Vagina (tissue), 2 donors: ENCODE measurements around the gene SPRY1.

Source experiments
- POLR2A ChIP-seq, 2 donors: fragments of 450-650 bp; IDR thresholded peaks; one replicate each; pipeline ENCODE4 v1.6.1; 2017; ENCODE audit warnings: antibody characterized with exemption in 2 of 2, mild to moderate bottlenecking in 2 of 2, moderate library complexity in 2 of 2
- POLR2AphosphoS5 ChIP-seq, 2 donors: sonication (generic); formaldehyde crosslinking; IDR thresholded peaks; one replicate each; pipeline ENCODE4 v1.9.0; 2017; ENCODE audit warnings: antibody characterized with exemption in 2 of 2, mild to moderate bottlenecking in 2 of 2, low read depth in 1 of 2; ENCODE audit not compliant: insufficient read depth in 1 of 2
- TF ChIP-seq, protein P1 (sequence below), 3 experiments: fragments of 450-650 bp in 2 of 3; fragments of 200-600 bp in 1 of 3; sonication (generic) in 1 of 3; IDR thresholded peaks; one replicate each; pipeline ENCODE4 v1.5.1; 2017 to 2019; ENCODE audit warnings: antibody characterized with exemption in 3 of 3, mild to moderate bottlenecking in 2 of 3, moderate library complexity in 2 of 3

DNA sequence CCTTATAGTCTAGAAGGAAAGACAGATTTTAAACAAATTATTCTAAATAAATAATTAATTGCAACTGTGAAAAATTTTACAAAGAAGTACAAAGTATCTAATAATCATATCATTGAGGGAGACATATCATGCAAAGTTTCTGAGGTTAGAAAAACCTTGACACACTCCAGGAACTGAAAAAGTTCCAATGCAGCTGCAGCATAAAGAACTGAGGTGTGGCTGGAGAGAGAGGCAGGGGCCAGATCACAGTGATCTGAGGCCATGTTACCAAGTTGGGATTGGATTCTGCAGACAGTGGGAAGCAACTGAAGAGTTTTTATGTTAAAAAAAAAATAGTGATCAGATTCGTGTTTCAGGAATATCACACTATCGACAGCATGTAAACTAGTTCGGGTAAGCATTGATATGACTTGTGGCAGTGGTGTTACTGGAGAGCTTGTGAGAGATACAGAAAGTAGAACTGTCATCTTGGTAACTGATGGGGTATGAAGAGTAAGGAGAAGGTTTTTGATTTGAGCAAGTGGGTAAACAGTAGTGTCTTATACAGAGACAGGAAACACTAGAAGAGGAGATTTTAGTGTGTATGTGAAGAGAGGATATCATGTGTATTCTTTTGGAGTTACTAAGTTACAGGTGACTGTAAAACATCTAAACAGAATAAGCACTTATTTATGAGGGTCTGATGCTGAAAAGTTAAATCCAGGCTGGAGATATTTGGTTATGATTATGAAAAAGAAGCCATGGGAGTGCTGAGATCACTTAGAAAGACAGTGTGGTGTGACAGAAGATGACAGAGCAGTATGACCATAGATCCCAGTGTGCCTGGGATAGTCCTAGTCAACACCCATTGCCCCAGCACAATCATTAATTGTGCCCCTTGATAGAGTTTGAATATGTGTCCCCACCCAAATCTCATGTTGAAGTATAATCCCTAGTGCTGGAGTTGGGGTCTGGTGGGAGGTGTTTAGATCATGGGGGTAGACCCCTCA lies 15.6 kb upstream of the SPRY1 start:
- TF ChIP-seq, protein P1, sequence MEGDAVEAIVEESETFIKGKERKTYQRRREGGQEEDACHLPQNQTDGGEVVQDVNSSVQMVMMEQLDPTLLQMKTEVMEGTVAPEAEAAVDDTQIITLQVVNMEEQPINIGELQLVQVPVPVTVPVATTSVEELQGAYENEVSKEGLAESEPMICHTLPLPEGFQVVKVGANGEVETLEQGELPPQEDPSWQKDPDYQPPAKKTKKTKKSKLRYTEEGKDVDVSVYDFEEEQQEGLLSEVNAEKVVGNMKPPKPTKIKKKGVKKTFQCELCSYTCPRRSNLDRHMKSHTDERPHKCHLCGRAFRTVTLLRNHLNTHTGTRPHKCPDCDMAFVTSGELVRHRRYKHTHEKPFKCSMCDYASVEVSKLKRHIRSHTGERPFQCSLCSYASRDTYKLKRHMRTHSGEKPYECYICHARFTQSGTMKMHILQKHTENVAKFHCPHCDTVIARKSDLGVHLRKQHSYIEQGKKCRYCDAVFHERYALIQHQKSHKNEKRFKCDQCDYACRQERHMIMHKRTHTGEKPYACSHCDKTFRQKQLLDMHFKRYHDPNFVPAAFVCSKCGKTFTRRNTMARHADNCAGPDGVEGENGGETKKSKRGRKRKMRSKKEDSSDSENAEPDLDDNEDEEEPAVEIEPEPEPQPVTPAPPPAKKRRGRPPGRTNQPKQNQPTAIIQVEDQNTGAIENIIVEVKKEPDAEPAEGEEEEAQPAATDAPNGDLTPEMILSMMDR (IDR thresholded peaks at IDR 0.05): no peak
- TF ChIP-seq POLR2A (IDR thresholded peaks at IDR 0.05) (no peak), POLR2AphosphoS5 (IDR thresholded peaks at IDR 0.05; ENCODE audit: insufficient read depth in 1 of 2, low read depth in 1 of 2) (no peak)
